C1 segment of cervical spinal cord (tissue), 14 donors: Measurements from ENCODE around the gene DNAJC13.
"Not testable (repeated sequence)": the region's sequence is repeated elsewhere in the genome, so short reads cannot be mapped to it uniquely, and the experiment has no call there.

Experiments
- DNase-seq, 14 donors: peaks; one replicate each; lab custom pipeline; 2025; lab: John Stamatoyannopoulos, UW

The DNAJC13 gene, protein sequence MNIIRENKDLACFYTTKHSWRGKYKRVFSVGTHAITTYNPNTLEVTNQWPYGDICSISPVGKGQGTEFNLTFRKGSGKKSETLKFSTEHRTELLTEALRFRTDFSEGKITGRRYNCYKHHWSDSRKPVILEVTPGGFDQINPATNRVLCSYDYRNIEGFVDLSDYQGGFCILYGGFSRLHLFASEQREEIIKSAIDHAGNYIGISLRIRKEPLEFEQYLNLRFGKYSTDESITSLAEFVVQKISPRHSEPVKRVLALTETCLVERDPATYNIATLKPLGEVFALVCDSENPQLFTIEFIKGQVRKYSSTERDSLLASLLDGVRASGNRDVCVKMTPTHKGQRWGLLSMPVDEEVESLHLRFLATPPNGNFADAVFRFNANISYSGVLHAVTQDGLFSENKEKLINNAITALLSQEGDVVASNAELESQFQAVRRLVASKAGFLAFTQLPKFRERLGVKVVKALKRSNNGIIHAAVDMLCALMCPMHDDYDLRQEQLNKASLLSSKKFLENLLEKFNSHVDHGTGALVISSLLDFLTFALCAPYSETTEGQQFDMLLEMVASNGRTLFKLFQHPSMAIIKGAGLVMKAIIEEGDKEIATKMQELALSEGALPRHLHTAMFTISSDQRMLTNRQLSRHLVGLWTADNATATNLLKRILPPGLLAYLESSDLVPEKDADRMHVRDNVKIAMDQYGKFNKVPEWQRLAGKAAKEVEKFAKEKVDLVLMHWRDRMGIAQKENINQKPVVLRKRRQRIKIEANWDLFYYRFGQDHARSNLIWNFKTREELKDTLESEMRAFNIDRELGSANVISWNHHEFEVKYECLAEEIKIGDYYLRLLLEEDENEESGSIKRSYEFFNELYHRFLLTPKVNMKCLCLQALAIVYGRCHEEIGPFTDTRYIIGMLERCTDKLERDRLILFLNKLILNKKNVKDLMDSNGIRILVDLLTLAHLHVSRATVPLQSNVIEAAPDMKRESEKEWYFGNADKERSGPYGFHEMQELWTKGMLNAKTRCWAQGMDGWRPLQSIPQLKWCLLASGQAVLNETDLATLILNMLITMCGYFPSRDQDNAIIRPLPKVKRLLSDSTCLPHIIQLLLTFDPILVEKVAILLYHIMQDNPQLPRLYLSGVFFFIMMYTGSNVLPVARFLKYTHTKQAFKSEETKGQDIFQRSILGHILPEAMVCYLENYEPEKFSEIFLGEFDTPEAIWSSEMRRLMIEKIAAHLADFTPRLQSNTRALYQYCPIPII (N-terminal part only)

DNA sequence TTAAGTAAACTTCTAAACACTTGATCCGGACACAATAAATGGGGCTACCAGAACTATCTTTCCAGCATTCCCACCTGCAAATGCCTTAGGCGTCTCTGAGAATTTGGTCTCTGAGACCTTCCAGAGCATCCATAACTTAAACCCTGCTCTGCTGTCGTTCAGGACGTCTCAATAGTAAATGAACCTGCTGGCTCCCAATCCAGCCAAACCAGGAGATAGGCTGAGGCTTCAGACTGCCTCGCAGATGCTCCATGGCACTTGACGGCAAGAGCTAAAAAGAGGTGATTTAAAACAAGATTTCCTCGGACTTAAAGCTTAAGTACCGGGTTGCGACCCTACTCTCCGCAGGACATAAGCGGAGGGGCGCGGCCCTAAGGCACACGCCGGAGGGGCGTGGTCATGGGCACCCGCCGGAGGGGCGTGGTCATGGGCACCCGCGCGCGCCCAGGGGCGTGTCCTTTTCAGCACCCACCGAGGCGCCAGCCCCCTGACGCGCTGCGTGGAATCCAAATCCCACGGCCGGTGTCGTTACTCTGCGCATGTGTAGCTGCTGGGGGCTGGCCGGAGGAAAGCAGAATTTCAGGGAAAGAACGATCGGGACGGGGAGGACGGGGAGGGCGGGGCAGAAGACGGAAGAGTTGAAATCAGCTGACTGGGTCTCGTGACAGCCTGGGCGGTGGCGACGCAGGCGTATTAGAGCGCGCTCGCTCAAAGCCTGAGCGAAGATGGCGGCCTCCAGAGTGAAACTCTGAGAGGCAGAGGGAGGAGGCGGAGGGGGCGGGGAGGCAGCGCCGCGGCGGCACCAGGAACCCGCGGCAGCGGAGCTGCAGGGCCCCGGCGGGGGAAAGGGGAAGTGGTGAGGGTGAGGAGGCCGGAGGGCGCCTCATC lies at the start of gene DNAJC13:
TSS of gene DNAJC13 (plus strand) at position 696 of the 888 bp plus-strand sequence. CDS start 17,049 bp downstream, outside the sequence.
- peak; percentile 39 to 93 (median 90) for DNase-seq

DNA sequence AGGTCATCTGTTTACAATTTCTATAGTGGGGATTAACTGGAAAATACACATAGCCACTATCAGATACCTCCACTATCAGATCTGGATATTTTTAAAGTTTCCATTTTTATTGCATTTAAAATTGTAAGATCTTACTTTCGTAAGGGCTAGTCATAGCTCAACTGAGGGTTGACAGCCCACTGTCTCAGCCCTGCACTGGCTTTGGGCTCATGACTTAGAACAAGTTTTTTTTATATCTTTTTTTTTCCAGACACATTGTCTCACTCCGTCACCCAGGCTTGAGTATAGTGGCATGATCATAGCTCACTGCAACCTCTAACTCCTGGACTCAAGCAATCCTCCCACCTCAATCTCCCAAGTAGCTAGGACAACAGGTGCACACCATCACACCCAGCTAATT lies 48.8 kb upstream of the DNAJC13 start:
- no peak for DNase-seq

DNA sequence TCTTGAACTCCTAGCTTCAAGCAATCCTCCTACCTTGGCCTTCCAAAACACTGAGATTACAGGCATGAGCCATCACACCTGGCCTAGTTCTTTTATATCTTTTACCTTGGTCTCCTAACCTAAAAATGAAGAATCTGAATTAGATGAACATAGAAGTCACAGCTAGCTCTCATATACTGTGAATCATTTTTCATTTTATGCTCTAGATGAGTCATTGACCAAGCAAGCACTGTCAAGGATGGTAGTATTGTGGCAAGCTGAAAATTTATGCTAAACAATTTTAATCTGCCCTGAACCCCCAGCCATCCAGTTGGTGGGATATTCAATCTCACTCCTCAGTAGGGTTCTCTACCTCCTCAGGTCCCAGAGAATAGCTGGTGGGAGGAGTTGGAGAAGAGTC lies 48.3 kb upstream of the DNAJC13 start:
- DNase-seq: no peak

DNA sequence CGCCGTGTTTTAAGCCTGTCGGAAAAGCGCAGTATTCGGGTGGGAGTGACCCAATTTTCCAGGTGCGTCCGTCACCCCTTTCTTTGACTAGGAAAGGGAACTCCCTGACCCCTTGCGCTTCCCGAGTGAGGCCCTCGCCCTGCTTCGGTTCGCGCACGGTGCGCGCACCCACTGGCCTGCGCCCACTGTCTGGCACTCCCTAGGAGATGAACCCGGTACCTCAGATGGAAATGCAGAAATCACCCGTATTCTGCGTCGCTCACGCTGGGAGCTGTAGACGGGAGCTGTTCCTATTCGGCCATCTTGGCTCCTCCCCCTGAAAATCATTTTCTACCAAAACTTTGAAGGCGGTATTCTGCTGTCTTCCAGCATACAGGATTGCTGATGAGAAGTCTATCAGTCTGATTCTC lies 40.4 kb upstream of the DNAJC13 start:
- DNase-seq: not testable (repeated sequence)

DNA sequence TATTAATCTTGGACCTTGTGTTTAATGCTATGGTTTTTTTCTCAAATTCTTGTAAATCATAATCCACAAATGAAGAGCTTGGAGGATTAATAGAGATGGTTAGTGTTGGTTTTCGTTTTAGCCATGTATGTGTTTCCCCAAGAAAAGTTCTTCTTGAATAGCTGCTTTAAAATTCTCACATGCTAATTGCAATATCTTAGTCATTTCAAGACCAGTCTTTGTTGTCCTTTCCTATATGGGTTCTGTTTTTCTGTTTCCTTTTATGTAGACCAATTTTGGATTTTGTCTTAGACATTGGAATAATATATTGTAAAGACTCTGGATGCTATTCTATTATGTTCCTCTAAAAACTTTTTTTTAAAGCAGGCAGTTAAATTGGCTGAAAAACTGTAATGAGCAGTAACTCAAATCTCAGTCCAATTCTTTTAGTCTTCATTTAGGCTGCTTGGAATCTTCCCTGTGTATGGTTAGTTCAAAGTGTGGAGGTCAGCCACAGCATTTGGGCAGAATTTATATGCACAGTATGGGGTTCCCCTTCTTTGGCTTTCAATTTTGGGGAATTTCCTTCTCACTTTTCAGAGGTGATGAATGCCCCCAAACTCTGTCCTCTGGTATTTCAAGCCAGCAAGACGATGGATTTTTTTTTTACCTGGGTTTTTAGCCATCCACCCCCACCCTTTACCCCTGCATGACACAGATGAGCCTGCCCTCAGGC lies 39.1 kb upstream of the DNAJC13 start:
- no peak for DNase-seq

DNA sequence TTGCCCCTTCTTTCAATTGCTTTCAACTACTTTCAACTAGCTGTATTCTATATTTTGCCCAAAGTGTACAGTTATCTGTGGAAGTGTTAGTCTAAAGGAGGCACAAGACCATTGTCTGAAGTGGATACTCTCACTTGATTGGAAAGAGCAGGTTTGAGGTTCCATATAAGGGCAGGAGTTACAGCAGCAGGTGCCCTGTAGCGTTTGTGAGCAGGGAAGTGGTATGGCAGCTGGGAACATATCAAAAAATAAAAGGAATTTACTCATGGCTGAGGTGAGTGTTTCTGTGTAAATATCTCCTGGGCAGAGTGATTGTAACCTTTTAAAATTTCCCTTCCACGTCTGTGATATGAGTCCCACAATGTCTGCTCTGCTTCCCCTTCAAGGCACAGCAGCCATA lies 38.5 kb upstream of the DNAJC13 start:
- no peak for DNase-seq

DNA sequence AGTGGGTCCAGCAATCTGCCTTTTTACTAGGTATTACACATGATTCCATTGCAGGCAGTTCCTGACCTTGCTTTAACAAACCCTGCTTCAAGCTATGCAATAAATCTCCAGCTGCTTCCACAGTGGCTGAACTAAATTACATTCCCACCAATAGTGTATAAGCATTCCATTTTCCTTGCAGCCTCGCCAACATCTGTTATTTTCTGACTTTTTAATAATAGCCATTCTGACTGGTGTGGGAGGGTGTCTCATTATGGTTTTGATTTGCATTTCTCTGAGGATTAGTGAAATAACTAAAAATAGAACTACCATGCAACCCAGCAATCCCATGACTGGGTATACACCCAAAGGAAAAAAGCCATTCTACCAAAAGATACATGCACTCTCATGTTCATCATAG lies 36.4 kb upstream of the DNAJC13 start:
- DNase-seq: no peak

DNA sequence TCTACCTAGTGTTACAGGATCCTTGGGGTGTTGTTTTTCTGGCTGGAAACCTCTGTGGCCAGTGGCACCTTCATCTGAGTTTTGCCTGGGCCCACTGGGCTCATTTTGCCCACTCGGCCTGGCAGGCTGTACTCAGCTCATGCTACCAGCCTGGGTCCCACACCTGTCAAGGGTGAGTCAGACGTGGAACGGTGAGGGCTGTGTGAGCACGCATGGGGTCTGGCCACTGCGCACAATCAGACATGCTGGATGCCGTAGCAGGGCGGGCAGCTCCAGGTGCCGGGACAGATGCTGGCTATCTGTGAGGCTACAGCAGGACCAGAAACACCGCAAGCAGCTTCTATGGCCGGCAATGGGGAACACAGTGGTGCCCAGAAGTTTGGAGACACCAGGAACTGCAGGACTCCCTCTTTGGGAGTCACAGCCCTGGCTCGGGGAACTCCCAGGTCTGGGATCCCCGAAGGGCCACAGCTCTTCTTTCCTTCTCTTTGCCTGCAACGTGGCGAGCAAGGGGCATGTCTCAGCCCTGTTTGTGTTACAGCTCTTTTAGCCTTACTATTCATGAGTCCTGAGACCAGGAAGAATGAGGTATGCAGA lies 35.9 kb upstream of the DNAJC13 start:
- DNase-seq: no peak

DNA sequence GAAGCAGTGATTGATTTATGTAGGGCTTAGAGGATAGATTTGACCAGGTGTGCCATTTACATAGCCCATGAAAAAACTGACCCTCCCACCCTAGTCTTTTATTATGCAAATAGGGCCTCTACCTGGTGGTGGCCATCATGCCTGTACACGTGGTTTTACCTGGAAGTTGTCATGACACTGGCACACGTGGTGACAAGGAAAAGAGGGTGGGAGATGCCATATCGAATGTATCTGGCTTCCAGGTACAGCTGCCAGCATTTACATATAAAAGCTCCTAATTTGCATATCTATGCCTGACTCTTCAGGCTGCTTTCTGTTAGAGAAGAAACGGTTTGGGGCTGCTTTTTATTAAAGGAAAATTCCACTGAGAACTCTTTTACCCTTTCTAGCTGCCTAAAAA lies 35.0 kb upstream of the DNAJC13 start:
- no peak for DNase-seq

DNA sequence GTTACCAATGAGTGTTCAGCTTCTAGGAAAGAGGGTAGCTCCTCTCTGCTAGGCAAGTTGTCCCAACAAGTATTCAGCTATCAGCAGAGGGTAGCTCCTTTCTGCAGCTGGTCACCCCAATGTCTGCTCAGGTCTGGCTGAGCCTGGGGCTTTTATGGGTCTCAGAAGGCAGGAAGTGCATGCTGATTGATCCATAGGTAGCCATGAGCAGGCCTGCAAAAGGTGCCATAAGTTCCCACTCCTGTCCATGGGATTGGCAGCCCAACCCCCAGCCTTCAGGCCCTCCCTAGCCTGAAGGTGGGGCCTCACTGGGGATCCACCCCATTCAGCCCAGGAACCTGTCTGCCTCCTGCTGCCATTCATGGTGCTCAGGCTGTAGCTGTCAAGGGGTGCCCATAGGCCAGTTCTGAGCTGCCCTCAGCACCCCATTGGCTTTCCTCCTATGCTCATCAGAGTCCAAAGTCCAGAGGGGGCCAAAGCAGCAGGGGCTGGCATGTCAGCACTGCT lies 34.6 kb upstream of the DNAJC13 start:
- no peak for DNase-seq

DNA sequence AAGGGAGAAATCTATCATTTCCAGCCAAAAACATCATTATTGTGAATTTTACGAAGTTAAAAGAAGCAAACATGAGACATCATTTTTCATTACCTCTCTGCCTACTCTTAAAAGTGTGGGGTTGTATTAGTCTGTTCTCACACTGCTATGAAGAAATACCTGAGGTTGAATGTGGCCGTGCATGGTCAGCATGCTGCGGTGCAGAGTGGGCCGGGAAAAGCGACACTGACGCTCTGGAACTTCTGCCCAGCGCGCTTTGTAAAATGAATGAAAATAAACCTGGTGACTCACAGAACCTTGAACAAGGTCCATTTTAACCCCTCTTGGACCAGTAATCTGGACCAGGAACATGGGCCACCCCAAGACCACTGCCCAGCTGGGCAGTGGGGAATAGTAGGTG lies 31.0 kb upstream of the DNAJC13 start:
- DNase-seq: no peak

DNA sequence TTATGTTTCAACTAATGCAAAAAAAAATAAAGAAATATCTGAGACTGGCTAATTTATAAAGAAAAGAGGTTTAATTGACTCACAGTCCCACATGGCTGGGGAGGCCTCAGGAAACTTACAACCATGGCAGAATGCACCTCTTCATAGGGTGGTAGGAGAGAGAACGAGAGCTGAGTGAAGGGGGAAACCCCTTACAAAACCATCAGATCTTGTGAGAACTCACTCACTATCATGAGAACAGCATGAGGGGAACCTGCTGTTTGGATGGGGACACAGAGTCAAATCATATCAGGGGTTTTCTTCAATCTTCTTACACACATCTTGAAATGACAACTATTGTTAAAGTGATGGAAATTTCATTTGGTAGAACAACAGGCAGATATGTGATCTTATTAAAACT lies 24.6 kb upstream of the DNAJC13 start:
- not testable (repeated sequence) for DNase-seq

DNA sequence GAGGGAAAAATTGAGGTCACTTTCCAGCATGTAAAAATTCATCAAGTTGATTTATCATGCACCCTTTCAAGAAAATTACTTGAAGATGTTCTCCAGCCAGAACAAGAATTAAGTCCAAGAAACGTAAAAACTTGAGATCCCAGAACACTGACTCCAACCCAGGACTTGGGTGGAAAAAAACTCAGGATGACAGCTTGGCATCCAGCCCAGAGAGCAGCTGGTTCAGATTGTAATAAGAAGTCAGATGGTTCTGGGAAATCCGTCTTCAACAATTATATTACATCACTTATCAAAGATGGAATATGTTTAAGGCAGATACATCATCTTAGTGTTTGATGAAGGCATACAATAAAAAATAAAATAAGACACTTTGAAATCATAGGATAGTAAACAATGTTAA lies 23.0 kb upstream of the DNAJC13 start:
- DNase-seq: no peak

DNA sequence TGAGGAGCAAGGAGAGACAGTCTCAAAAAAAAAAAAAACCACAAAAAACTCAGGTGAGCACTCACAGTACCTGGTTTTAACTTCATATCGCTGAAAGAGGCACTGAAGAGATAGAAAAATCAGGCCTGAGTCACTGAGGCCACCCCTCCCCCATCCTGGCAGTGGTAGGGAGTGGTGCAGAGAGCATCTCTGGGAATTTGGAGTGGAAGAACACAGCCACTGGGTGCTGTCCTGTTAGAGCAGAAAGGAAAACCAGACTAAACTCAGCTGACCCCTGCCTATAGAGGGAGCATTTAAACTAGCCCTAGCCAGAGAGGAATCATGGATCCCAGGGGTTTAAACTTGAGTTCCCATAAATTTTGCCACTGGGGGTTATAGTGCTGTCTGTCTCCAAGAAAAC lies 22.2 kb upstream of the DNAJC13 start:
- DNase-seq: no peak

DNA sequence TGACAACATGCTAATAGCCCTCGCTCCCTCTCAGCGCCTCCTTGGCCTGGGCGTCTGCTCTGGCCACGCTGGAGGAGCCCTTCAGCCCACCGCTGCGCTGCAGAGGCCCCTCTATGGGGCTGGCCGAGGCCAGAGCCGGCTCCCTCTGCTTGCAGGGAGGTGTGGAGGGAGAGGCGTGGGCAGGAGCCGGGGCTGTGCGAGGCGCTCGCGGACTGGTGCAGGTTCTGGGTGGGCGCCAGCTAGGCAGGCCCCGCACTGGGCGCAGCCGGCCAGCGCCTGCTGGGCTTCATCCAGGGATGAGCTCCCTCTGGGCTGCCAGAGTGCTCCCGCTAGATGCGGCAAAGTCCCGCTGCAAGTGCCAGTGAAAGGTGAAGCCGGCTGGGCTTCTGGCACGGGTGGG lies 21.0 kb upstream of the DNAJC13 start:
- DNase-seq: no peak

DNA sequence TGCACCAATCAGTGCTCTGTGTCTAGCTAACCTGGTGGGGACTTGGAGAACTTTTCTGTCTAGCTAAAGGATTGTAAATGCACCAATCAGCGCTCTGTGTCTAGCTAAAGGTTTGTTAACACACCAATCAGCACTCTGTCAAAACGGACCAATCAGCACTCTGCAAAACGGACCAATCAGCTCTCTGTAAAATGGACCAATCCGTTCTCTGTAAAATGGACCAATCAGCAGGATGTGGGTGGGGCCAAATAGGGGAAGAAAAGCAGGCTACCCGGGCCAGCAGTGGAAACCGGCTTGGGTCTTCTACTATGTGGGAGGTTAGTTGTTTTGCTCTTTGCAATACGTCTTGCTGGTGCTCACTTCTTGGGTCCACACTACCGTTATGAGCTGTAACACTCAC lies 20.5 kb upstream of the DNAJC13 start:
- not testable (repeated sequence) for DNase-seq

DNA sequence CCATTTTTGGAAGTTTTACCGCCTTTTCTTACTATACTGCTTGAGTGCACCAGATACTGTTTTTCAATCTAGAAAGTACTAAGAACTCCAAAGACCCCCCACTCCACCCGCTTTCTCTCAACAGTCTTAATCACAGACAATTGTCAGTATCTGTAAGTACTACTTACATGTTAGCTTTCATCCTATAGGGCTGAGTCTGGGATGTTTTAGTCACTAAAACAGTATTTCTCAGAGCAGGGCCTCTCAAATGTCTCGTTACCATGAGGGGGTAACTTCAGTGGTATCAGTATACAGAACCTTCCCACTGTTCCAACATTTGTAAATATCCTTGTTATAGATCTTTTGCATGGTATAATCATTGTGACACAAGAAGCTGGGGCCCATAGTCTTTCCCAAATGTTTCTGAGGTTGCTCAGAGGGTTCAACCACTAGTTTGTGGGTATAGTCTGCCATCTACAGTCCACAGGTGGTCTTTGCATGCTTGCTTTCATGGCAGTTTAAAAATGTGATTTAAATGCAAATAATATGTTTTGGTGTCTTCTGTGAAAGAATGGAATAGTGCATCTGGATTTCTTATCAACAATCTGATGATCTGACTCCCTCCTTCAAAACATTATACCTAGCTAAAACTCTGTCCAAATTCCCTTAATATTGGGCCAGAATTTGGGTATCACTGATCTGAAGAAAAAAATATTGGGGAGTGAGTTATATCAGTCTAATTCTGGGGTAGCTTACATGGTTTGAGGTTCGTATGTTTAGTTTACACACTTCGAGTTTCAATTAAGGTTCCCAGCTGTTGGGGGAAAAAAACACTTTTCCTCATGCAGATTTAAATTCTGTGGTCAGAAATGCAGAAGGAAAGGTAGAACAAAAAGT lies 18.0 kb upstream of the DNAJC13 start:
- peak in 2 of 14 donors; percentile 14 to 16 for DNase-seq

DNA sequence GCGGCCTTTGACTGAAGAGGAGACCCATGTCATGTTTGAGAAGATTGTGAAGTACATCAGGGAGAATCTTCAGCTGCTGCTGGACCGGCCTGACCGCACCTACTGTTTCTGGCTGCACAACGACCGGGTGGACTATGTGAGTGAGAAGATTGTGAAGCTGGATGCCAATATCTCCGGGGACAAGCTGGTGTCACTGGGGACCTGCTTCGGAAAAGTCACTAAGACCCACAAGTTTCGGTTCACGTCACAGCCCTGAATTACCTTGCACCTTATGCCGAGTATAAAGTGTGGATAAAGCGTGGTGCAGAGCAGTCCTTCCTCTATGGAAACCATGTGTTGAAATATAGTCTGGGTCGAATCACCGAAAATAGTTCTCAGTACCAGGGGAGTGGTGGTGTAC lies 16.0 kb upstream of the DNAJC13 start:
- DNase-seq: no peak

DNA sequence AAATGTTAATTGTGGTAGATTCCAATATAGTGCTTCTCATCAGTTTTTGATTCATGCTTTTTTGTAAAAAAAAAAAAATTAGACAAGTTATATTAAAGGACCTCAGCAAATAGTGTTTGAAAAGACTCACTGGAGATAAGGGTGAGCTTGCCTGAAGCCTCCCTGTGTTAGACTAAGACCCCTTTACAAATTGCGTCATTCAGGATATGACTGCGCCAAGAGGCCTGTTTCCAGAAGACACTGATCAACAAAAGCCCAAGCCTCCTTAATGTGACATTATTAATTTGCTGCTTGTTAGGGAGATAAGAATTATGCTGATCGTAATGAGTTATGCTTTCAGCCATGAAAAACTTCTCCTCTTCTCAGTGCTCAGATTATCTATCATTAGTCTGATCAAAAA lies 13.0 kb upstream of the DNAJC13 start:
- no peak for DNase-seq
